ENCODE data around the gene RERE.

DNA sequence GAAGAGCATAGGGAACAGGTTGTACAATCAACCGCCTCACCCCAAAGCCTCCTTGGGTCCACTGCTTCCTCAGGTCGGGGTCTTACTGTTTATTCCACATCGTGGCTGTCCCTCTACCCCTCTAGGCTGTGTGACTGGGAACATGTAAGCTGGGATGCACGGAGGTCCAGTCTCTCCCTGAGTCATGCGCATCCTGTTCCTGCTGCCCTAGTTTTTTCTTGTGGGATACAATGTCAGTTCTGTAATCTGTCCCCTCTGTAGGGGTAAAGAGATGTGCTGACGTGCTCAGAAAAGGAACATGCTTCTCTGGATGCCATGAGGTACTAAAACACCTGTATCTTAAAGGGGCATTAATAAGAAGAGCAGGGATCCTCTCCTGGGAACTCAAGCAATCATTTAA lies 433.4 kb downstream of the RERE start:
- TF ChIP-seq, protein P1, sequence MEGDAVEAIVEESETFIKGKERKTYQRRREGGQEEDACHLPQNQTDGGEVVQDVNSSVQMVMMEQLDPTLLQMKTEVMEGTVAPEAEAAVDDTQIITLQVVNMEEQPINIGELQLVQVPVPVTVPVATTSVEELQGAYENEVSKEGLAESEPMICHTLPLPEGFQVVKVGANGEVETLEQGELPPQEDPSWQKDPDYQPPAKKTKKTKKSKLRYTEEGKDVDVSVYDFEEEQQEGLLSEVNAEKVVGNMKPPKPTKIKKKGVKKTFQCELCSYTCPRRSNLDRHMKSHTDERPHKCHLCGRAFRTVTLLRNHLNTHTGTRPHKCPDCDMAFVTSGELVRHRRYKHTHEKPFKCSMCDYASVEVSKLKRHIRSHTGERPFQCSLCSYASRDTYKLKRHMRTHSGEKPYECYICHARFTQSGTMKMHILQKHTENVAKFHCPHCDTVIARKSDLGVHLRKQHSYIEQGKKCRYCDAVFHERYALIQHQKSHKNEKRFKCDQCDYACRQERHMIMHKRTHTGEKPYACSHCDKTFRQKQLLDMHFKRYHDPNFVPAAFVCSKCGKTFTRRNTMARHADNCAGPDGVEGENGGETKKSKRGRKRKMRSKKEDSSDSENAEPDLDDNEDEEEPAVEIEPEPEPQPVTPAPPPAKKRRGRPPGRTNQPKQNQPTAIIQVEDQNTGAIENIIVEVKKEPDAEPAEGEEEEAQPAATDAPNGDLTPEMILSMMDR (IDR thresholded peaks at IDR 0.05): no peak
- no peak for TF ChIP-seq POLR2A (IDR thresholded peaks at IDR 0.05)

Measured in body of pancreas (tissue), 4 donors.